Stimulated activated CD8-positive, alpha-beta memory T cell treated with anti-CD3 and anti-CD28 coated beads, Interleukin-7, amount 100 ng/mL, for 1 hour (primary cell): ENCODE data around the gene GIT1.
A peak's percentile ranks its signal among the peaks of the same experiment; 100 is the strongest.

Source experiments
- DNase-seq, 2 donors: peaks; one replicate each; pipeline ENCODE4 v3.0.0-alpha.2; 2020; ENCODE audit warnings: low read depth in 2 of 2

Gene GIT1

DNA sequence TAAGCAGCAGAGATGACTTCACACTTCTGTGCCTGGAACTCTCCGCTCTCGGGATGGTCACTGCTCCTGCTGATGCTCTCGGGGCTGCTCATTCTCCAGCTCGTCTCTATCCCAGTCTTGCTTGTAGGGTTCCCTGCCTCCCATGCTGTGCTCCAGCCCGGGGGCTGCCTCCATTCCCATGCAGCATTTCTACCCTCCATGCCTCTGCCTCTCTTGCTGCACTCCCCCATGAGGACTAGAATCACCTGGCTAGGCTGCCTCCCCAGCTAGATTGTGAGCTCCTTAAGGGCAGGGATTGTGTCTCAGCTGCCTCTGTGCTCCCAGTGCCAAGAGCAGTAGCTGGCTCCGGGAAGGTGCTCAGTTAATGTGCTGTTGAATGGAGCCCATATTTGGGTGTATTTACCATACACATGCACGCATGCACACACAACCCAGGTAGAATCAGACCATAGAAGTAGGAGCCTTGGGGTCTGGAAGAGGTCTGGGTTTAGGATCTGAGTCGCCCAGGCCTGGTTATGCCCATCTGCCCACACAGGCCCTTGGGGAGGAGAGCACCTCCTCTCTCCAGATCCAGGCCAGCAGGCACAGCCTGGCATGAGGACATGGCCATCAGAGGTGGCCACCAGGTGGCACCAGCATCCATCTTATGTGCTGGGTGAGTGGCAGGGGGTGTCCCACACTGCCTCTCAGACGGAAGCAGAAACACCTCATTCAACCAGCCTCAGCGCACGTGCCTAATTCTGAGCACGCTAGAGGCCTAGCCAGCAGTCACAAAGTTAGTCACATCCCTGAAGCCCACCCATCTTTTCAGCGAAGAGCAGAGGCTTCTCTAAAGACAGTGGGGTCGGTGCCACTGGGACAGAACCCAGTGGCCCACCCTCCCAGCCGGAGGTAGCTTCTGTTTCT lies 9.3 kb downstream of the GIT1 start:
- DNase-seq, result peak; percentile 71 to 85

DNA sequence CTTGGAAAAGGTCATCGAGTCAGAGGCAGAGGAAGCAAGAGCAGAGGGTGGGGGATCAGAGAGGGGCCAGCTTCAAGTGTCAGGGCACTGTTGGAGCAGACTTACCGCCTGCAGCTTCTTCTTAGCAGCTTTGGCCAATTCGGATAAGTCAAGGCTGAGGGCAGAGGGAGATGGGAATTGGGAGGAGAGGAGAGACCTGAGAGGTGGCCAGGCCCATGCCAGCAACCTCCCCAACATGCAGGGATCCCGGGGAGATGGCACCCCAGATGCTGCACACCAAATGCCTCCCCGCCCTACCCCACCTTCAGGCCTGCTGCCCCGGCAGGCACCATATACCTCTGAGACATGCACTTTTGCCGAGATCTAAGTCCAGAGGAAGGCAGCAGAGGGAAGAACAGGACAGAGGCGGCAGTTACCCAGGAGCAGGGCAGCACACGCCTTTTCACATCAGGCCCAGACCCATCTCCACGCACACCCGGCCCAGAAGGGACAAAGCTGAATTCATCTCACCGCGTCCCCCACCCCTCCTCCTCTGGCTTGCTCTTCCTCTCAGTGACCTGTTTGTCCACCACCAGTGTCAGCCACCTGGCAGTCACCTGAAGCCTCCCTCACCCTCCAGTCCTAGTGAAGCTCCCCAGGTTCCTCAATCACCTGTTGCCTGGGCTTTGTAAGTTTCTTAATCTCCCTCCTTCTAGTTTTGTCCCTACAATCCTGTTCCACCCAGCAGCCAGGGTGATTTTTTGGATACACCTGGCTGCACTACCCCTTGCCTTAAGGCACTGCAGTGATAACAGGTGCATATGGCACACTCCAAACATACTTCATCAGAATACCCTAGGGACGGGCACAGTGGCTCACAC lies 10.6 kb downstream of the GIT1 start:
- DNase-seq, result no peak

DNA sequence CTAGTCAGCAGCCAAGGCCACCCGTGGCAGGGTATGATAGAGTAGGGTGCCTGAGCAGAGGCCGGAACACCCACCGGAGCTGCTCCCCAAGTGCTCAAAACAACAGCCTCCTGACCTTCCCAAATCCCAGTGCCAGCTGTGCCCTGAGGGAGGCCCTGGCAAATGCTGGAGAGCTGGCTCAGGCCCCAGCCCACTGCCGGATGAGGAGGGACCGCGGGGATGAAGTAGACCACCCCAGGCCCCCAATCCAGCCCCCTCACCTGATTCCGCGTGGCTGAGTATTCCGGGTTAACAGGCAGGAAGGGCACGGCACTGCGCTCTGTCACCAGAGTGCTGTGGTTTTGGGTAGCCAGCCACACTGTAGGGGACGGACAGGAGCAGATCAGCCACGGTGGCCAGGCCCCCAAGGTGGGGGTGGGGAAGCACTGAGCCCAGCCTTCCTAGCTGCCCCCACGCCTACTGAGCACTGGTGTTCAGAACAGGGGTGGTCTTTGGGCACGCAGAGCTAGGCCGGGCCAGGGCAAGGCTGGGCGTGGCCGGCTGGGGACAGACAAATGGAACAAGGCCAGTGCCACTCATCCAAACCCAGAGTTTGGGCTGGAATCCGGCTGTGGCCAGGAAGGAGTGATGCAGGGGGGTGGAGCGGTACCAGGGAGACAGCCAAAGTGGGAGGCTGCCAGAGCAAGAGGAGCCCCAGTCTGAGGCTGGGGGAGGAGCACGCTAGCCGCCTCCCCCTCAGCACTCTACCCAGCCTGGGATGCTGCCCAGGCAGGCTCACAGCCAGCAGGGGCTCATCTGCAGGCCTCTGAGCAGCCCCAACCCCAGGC lies 11.8 kb downstream of the GIT1 start:
- DNase-seq, result no peak

DNA sequence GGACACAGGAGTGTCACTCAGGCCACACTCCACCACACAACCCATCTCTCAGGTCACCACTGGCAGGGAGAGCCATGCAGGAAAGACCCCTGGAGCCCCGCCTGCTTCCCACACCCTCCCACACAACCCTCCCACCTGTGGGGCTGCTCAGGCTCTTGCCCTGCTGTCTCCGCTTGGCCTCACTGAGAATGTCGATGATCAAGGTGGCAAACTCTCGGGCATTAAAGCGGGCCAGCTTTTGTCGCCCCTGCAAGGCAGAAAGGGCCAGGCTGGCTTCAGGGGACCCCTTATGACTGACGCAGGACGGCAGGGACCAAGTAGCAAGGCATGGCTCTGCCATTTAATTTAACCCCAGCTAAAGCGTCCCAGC lies 12.5 kb downstream of the GIT1 start:
- DNase-seq, result no peak

DNA sequence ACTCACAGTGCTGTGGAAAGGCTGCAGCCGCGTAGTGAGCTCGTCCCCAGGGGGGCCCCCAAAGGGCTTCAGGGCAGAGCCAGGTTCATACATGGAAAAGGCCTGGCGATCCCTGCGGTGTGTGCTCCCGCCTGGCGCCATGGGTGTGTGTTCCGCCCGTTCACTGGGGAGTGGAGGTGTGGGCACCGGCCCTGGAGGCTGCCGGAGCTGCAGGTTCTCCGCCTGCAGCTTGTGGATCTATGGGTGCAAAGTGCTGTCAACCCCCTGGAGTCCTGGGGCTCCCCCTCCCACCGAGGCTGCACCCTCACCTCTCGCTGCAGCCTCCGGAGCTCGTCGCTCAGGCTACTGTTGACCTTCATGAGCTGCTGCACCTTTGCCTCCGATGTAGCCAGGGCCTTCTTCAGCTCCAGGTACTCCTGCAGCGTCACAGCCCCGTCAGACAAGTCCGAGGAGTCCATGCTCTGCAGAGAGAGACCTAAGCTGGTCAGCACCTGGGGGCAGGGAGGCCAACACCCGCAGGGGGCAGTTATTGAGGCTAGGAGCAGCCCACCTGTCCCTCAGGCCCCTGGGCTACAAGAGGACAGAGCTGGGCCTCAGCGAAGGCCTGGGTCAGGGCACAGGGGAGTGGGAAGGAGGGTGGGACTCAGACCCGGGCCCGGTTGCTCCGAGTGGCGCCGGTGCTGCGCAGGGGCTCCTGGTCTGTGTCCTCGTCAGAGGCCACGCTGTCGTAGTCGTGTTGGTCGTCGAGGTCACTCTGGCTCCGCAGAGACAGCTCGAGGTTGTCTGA lies 13.0 kb downstream of the GIT1 start:
- DNase-seq, result no peak

DNA sequence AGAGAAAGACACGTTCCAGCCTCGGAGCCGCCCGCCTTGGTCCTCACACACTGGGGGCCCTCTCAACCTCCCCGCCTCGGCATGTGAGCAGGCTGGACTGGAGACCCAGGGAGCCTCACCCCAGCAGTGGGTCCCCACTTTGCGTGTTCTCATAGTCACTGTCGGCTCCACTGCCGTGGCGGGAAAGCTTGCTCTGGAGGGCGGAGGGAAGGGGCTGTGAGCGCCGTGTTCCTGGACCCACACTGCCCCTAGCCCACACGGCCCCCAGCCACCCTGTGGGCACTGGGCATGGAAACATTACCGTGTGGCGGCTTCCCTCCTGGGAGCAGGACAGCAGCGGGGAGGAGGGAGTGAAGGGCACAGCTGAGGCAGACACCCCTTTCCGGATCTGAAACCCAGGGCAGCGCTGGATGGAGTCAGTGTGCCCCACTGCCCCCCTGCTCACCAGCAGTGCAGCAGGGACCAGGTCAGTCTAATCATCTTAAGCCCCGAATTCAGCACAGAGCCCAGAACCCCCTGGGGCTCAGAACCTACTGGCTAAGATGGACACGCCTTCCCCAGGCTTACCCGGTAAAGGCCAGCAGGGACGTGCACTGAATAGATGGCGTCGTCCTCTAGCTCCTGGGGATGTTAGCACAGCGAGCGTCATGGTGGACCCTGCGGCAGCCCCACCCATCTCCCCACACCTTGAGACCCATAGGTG lies 13.8 kb downstream of the GIT1 start:
- DNase-seq, result no peak

DNA sequence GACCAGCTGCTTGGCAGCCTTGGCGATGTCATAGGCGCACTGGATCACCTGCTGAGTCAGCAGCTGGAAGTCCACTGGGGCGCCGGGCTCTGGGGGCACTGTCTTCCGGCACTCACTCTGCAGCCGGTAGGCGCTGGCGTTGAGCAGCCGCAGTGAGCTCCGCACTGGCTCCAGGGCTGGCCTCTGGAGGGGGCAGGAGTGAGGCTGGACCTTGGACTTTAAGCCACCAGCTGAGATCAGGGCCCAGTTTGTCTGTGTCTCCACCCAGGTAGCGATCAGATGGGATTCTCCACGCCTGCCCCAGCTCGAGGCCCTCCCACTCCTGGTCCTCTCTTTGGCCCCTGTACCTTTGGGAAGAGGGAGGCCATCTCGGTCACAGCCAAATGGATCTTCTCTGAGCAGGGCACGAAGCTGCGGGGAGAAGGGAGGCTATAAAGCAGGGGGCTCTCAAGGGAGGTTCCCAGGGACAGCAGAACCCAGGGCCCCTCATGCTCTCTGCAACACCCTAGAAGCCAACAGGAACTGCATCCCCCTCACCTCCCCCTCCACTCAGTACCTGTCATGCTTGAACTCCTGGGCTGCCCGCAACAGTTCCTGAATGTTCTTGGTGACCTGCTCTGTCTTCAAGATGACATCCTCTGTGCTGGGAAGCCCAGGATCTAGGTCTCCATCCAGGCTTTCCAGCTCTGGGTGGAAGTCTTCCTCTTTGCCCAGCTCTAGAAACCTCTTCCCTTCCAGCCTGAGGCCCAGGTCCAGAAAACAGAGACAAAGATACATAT lies 14.5 kb downstream of the GIT1 start:
- no peak for DNase-seq

DNA sequence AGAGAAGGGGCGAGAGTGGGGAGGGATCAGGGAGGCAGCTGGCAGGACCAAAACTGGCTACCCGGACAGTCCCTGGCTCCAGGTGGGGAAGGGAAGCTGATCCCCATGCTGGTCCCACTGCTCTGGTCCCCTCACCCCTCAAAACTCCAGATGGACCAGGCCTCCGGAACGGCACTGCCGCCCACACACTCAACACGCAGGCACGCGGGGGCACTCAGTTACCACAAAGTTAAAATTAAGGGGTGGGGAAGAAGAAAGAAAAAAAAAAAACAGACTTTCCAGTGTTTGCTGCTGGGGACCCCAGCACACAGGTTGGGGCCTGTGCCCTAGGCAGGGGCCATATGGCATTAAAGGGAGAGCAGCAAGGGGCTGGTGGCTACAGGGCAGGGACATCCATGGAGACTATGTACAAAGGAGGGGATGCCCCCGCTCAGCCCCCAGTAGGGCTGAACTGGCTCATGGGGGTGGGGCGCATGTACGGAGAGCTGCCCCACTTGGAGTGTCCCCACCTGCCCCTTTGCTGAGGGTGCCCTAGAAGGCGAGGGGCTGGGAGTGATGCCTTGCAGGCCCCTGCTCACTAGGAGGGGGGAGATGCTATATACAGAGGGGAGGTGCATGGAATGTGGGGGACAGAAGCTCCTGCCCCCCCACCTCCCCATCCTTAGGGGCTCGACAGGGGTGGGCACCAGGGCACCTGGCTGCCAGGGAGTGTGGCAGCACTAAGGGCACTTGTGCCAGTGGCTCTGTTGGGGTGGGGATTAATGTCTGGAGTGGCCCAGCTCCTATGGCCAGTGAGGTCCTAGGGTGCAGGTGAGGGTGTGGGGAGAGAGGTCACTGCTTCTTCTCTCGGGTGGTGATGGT lies 15.3 kb downstream of the GIT1 start:
- DNase-seq, result no peak

DNA sequence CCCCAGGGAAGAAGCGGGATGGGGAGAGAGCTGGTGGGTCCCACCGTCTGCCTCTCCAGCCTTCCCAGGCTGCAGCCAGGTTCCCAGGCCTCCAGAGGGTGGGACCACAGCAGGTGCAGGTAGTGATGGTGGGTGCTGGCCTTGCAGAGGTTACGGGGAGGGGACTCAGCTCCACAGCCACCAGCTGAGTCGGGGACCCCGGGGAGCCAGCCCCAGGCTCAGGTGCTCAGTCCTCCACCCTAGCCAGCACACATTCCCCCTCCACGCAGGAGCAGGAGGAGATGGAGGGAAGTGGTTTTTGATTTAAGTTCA lies 15.9 kb downstream of the GIT1 start:
- DNase-seq, result no peak

DNA sequence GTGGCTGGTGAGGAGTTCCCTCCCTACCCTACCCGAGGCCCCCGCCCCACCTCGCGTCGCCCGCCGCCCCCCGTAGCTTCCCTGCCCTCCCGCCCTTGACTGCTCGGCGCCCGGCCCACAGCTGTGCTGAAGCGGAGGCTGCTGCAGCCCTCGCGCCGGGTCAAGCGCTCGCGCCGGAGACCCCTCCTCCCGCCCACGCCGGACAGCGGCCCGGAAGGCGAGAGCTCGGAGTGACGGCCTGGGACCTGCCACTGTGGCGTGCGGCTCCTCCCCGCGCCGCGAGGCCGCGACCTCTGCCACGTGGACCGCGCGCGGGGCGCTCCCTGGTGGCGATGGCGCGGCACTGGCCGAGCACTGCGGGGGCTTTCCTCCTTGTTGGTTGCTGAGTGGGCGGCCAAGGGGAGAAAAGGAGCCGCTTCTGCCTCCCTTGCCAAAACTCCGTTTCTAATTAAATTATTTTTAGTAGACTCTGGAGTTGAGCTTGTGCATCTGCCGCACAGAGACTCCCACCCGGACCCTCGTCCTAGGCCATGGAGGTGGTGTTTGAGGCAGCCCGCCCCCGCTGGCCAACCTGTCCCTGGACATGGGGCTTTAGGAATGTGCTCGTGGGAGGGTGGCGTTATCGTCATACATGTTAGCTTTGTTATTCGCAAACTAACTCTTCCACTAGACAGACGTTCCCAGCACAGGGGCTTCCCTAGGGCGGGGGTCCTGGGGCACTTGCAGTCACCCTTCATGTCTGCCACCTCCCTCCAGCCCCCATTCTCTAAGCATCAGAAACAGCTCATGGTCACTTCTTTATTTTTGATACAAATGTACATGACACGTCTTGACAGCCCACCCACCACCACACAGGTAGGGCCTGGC lies 16.5 kb downstream of the GIT1 start:
- DNase-seq, result peak in 1 of 2 donors; percentile 21

DNA sequence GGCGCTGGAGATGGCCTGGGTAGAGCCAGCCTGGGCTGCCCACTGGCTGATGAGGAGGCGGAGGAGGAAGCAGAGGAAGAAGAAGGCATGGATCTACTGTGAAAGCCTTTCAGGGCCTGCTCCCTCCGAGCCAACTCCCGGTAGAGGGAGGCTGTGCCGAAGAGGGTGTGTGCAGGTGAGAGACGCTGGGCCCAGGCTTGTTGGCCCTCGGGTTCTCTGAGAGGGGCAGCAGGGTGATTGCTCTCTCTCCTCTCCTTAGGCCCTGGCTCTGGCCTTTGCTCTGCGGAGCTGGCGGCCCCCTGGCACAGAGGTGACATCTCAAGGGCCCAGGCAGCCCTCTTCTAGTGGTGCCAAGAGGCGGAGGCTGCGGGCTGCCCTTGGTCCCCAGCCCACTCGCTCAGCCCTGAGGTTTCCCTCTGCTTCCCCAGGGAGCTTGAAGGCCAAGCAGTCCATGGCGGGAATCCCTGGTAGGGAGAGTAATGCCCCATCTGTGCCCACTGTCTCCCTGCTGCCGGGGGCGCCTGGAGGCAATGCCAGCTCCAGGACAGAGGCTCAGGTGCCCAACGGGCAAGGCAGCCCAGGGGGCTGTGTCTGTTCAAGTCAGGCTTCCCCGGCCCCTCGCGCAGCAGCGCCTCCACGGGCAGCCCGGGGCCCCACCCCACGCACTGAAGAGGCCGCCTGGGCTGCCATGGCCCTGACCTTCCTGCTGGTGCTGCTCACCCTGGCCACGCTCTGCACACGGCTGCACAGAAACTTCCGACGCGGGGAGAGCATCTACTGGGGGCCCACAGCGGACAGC lies 17.4 kb downstream of the GIT1 start:
- no peak for DNase-seq

DNA sequence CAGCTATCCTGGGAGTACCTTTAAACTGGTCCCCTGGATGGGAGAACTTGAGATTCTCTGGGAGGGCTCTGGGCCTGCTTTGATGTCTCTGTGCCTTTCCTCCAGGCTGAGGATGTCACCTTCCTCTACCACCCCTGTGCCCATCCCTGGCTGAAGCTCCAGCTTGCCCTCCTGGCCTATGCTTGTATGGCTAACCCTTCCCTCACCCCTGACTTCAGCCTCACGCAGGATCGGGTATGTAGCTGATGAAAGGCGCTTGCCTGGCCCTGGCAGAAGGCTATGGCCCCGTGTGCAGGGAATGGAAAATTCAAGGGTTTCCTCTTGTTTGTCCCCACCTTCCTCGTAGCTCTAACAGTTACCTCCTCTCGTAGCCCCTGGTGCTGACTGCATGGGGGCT lies 18.0 kb downstream of the GIT1 start:
- DNase-seq, result no peak

DNA sequence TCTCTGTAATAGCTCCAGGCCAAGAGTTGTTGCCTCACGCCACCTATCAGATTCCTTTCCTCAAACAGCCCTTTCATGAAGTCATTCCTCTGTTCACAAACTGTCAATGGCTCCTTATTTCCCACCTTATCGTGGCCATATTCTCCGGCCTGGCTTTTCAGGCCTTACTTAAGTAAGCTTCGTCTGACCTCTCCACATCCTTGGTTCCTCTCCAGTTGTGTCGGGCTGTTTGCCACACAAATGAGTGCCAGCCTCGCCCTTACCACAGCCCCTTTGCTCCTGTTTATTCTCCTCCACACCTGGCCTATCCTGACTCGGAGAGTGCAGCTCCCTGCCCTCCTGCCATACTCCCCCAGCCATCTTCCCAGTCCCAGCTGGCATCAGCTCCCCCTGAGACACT lies 18.9 kb downstream of the GIT1 start:
- DNase-seq, result no peak

DNA sequence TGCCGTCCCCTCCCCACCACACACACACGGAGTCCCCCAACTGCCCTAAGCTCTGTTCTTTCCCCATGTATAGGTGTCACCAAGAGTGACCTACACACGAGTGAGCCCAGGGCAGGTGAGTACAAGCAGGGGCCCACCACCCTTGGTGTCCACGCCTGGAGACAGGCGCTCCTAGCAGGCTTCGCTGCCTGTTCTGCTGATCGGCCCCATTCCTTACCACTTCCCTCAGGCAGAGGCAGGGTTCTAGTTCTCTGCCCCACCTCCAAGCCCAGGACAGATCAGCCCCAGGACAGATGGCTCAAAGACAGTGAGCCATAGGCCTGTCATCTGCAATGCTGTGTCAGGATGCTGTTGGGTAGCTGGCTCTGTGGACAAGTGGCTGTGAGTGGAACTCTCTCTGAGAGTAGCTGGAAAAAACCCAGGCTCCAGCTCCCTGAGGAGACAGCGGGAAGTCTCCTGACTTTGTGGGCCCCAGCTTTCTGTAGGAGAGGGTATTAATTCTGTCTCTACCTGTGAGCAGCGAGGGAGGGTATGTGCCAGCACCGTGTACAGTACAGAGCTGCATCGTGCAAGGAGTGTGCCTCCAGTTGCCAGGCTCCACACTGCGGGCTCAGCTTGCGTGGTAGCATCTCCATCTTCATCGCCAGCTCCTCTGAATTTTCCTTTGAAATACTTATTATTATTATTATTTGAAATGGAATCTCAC lies 20.1 kb downstream of the GIT1 start:
- no peak for DNase-seq

DNA sequence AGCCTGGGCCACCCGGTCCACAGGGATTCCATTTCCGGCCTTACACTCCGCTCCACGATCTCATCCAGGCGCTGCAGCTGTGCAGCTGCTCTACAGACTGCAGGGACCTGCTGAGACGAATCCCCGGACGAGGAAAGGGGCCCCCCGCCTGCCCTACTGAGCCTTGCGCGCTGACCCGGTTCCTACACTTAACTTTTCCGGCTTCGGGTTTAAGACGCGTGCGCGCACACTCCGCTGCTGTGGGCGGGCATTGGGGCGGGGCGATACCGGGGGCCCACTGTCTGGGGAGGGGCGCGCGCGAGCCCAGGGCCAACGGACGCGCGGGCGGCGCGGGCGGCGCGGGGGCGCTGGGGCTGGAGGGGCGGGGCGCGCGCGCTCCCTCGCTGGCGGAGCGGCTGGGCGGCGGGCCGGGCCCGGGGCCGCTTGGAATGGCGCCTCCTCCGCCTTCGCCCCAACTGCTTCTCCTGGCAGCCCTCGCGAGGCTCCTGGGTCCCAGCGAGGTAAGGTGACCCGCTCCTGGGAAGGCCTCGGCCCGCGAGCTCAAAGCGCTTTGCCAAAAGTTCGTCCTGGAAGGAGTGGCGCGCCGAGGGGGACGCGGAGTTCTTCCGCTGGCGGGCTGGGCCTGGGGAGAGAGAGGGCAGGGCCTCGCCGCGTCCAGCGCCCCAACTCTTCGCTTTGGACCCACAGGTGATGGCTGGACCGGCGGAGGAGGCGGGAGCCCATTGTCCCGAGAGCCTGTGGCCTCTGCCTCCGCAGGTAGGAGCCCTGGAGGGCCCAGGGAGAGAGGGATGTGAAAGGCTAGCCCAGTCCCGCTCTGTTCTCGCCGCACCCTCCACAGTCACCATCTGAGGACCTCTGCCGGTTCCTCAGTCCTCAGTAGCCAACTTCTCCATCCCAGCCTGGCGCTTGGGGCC lies 20.9 kb downstream of the GIT1 start, which contains the start of gene TP53I13:
Gene TP53I13, plus strand, starts transcription at position 371 of the 914 bp plus-strand sequence. Its CDS starts 58 bp downstream, at position 429.
- DNase-seq, result peak; percentile 84 to 85
